ENCODE results near the gene RNF223. TPM values are rescaled to one million over a fixed set of nuclear protein-coding genes. Genes with fewer than 3 reads are reported as not detected.

RNF223 gene
- total and polyA plus RNA-seq, 8 donors: 1.4 to 8.1 (median 3.4) TPM; not detected in 3

- intact Hi-C loops (cut with DNase I; ENCODE audit: low total_unique reads): no loop called here
- 3 to 16% (median 4%) methylated on average over 28 to 99 of the region's 99 CpGs for WGBS, 5 donors
- Histone ChIP-seq H3K4me3 (peak overlapping the region; percentile 41 to 58 (median 46)), H3K9me3 (no peaks in the 10 kb centered on the region), H3K4me1 (peaks cover 14 to 24% (median 19%) of the 10 kb centered on the region in 4 donors), H3K27me3 (peaks cover 0 to 53% (median 7%) of the 10 kb centered on the region in 3 donors), H3K27ac (peak overlapping the region in 2 of 5 donors; percentile 8 to 46), H3K36me3 (peaks cover under 1 to 54% (median 29%) of the 10 kb centered on the region in 4 donors)
- peak in 2 of 3 donors; percentile 8 to 46 for TF ChIP-seq POLR2AphosphoS5 (IDR thresholded peaks at IDR 0.05)
- no peak for TF ChIP-seq POLR2A (IDR thresholded peaks at IDR 0.05)
- TF ChIP-seq CTCF (IDR thresholded peaks at IDR 0.05): peak in 1 of 7 experiments; percentile 9
- peak; percentile 80 to 94 for DNase-seq
These were observed 33.8 kb downstream of the RNF223 start for GRCh38 chr1:1040004-1040991.

- TF ChIP-seq CTCF (IDR thresholded peaks at IDR 0.05) (no peak), EP300 (IDR thresholded peaks at IDR 0.05) (no peak), POLR2A (IDR thresholded peaks at IDR 0.05) (no peak), POLR2AphosphoS5 (IDR thresholded peaks at IDR 0.05) (no peak)
- H3K9me3 ChIP-seq: no peaks in the 10 kb centered on the region
- DNase-seq: no peak
- no peak overlapping the region for H3K27ac ChIP-seq
- H3K36me3 ChIP-seq: peaks cover 0 to 46% (median 19%) of the 10 kb centered on the region in 4 donors
- peaks cover 0 to 63% (median 12%) of the 10 kb centered on the region in 3 donors for H3K27me3 ChIP-seq
- peaks cover 18 to 24% (median 22%) of the 10 kb centered on the region in 4 donors for H3K4me1 ChIP-seq
- H3K4me3 ChIP-seq: peak overlapping the region in 1 of 4 donors; percentile 47
- intact Hi-C loops (cut with DNase I; ENCODE audit: low total_unique reads): no loop called here
- WGBS, 5 donors: 46 to 64% (median 52%) methylated on average over 15 to 17 of the region's 17 CpGs
These were observed 34.8 kb downstream of the RNF223 start for GRCh38 chr1:1039145-1039910.

GRCh38 chr1:1038694-1039093 is 35.4 kb downstream of the RNF223 start:
- no peak overlapping the region for H3K27ac ChIP-seq
- peaks cover 0 to 39% (median 13%) of the 10 kb centered on the region in 4 donors for H3K36me3 ChIP-seq
- 82 to 91% (median 86%) methylated on average over 5 to 6 of the region's 6 CpGs for WGBS, 5 donors
- no peak for DNase-seq
- H3K4me3 ChIP-seq: no peak overlapping the region
- peaks cover 24 to 31% (median 28%) of the 10 kb centered on the region in 4 donors for H3K4me1 ChIP-seq
- TF ChIP-seq EP300 (IDR thresholded peaks at IDR 0.05): no peak
- intact Hi-C loops (cut with DNase I; ENCODE audit: low total_unique reads): no loop called here
- H3K9me3 ChIP-seq: no peaks in the 10 kb centered on the region
- H3K27me3 ChIP-seq: peaks cover 0 to 69% (median 19%) of the 10 kb centered on the region in 3 donors

DNA sequence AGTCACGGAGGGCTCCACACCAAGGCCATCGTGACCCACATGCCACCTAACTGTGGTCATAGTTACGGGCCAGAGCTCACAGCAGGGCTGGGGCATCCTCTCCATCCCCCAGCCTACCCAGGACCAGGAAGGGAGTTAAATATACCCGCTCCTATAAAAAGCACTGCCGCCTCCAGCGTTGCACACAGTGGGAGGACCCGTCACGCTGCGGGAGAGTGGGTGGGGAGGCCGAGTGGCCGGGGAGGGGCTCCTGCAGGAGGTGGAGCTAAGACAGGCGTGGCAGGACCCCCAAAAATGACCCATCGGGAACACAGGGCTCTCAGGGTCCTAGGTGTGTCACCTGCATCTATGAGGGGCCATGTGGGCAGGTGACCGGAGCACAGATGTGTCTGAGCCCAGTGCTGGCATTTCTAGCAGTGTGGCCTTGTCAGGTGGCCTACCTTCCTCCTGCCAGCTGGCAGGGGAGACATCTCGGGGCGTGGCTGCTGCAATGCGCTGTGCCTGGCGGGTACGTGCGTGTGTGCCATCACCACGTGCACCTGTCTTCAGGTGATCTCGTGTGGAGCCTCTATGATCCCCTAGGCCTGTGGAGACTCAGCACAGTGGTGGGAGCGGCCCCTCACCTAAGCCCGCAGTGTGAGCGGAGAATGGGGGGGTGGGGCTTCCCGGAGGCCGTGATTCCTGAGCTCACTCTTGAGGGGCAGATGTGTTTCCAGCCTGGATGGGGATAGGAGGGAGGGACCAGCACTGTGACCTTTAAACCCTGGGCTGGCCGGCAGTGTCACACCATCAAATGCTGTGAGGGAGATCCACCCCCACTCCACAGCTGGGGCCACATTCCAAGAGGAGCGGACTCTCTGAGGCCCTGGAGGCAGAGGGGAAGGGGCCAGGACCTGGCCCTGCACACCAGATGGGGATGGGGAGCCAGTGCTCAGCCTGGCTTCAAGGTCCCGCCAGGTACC is 36.5 kb downstream of the RNF223 start:
- Histone ChIP-seq H3K27me3 (peaks cover 0 to 80% (median 29%) of the 10 kb centered on the region in 3 donors), H3K36me3 (peaks cover 0 to 29% (median 4%) of the 10 kb centered on the region in 4 donors), H3K4me3 (no peak overlapping the region), H3K4me1 (peaks cover 33 to 41% (median 38%) of the 10 kb centered on the region in 4 donors), H3K9me3 (no peaks in the 10 kb centered on the region), H3K27ac (no peak overlapping the region)
- TF ChIP-seq EP300 (IDR thresholded peaks at IDR 0.05): no peak
- TF ChIP-seq POLR2A (IDR thresholded peaks at IDR 0.05): no peak
- no peak for TF ChIP-seq CTCF (IDR thresholded peaks at IDR 0.05)
- TF ChIP-seq POLR2AphosphoS5 (IDR thresholded peaks at IDR 0.05): no peak
- intact Hi-C loops (cut with DNase I; ENCODE audit: low total_unique reads): no loop called here
- WGBS, 5 donors: 68 to 75% (median 73%) methylated on average over 25 to 30 of the region's 30 CpGs
- DNase-seq: peak in 1 of 2 donors; percentile 56

Measured in stomach (tissue), 9 donors.